HG03521 (cell line): Measurements from ENCODE around the gene PFDN1.

ENCODE experiments used
- ATAC-seq: cut with Tn5 transposase; IDR thresholded peaks from one replicate; pipeline ENCODE4 v1.9.1; 2021; ENCODE audit warnings: mild to moderate bottlenecking, moderate library complexity; ENCODE audit not compliant: unreplicated experiment

PFDN1 gene

DNA sequence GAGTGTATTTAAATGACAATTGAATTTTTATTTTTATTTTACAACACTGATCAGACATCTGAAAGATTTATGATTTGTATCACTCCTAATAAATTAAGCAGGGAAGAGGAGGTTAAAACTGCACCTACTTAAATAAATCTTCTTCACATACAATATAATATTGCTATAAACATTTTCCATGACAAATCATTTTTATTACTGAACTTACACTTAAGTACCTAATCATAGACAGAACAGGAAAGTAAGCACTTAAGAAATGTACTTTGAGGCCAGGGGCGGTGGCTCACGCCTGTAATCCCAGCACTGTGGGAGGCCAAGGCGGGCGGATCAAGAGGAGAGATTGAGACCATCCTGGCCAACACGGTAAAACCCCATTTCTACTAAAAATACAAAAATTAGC, 3.8 kb downstream of the PFDN1 start:
- ATAC-seq = no peak

DNA sequence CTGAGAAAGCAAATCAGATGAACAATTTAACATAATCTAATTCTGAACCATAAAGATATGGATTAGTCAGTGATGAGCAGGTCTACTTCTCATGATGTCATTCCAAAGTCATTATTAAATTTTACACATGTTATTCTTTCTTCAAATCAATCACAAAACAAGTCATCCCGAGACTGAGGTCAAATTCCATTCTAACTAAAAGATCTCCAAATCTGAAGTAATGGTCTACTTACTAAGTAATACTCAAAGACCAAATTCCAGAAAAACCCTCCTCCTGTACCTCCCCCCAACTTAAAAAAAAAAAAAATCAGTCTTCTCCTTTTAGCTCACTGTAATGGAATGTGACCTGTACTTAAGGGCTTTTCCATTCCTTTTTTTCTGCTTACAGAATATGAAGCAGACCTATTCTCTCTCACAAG, 4.7 kb downstream of the PFDN1 start:
- ATAC-seq = no peak

DNA sequence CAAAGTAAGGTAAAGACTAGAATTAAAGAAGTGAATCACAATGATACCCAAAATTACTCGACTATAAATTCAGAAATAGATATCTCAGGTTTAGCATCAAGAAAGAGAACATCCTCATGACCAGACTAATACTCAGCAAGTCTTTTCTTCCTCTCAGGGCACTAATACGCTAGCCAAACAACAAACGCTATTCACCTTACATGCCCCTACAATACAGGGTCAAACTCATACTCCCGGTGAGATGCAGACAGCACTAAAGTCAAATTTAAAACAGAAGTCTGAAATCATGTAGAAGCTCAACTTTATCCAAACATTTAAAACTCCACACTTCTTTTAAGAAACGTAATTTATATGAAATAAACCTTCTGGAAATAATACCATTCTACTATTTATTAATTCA, 5.6 kb downstream of the PFDN1 start:
- no peak for ATAC-seq

DNA sequence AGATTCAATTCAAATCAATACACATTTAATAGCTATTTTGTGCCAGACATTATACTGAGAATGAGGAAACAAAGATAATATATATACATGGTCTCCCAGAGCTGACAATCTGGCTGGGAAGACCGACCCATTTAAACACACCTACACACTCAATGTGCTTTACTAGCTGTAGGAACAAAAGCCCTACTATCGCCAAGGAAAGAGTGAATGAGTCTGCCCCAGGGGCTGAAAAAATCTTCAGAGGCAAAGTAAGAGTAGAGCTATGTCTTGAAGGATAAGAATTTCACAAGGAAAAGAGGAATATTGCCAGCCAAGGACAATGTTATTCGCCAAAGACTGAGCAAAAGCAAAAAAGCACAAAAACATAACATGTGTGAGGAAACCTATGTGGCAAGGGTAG, 6.6 kb downstream of the PFDN1 start:
- ATAC-seq = no peak

DNA sequence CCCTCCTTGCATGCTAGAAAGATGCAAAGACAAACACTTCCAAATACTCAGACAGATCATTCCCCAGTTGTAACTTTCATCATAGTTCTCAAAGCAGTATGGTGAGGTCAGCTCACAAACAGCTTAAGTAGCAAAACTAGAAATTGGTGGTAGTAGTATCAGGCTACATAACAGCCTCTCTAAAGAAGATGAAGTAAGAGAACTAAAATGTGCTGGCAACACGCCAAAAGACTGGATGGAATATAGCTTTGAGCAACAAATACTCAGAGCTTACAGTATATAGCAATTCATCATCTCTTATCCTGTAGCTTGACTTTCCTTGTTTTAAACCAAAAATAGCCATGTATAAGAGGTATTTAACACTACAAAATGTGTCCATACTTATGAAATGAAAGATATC, 7.5 kb downstream of the PFDN1 start:
- no peak for ATAC-seq

DNA sequence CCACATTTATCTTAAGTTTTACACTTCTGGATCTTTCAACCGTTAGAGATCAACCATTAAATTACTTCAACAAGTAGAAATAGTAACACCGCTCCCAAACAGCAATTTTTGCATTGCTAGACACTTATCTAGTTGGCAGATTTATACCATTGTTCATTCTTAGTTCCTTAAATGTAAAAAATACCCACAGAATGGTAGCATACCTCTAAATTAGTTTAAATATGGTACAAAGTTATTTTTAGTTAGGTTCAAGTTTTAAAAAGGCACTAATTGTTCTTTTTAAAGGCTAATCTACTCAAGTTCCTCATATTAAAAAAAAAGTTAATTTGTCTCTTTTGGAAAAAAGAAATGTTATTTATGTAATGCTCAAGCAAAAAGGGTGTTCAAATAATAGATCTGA, 8.1 kb downstream of the PFDN1 start:
- no peak for ATAC-seq

DNA sequence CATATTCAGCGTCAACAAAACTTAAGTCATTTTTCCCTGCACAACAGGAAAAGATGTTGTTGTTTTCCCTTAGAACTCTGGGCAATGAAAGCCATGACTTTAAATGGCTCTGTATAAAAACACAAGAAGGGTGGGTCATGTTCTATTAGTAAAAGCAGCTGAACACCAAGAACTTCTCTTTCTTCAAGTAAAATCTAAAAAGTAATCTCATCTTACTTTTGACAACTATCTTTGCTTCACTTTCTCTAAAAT, 9.1 kb downstream of the PFDN1 start:
- ATAC-seq = no peak

DNA sequence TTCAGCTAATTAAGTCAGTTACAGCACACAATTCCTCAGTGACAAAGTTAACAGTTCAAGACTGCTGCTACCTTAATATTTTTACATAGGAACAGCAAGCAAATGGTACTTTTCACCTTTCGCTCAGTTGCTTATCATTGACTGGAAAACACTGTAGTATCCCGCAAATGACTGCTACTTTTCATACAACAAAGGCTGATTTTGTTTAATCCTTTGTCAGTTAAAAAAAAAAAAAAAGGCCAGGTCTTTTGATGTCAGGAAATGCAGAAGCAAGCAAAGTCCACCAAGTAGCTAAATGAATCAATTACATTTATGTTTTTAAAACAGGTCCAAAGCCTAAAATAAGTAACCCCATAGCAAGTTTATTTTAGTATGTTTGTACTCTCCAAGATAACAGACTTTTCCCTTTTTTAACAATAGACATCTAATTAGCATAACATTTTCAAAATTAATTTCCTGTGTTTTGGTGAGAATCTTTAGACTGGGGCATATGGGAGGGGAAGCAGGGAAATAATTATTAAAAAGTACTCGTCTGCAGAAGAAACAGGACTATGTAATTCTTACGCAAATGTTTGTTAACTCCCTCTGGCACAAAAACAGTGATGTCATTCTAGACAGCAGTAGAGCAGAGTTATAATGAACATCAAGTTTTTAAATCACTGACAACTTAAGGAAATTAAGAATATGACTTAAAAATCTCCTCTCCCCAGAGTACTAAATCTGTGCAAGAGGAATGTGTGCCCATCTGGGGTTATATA, 9.6 kb downstream of the PFDN1 start:
- no peak for ATAC-seq

DNA sequence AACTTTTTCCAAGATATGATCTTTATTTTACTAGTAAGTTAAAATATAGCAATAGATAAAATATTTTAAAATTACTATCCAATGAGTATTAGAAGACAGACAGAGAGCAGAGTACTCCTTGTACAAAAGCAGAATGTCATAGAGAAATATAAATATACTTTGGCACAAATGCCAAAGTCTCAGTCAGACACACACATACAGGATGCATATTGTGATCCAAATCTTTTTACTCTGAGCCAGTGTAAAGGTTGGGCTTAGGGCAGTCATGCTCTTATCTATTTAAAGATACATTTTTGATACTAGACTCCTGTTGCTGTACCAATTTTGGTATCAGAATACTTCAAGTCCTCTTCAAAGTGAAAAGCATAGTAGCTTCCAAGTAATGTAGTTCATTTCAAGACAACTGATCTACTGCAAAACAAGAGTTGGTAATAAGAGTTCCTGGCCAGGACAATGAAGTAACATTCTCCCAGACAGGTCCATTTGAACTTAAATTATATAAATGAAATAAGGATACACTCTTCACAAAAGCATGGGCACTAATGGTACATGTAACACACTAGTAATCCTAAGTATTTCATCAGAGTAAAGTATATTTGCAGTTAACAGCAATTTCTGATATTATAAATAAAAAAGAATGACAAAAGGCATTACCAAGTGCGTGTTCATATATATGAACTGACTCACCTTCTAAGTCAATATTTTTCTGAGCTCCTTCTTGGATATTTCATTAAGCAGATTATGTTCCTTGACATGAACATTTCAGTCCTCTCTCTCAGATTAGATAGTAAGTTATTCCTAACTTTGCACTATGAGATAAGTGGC, 10.5 kb downstream of the PFDN1 start:
- no peak for ATAC-seq

DNA sequence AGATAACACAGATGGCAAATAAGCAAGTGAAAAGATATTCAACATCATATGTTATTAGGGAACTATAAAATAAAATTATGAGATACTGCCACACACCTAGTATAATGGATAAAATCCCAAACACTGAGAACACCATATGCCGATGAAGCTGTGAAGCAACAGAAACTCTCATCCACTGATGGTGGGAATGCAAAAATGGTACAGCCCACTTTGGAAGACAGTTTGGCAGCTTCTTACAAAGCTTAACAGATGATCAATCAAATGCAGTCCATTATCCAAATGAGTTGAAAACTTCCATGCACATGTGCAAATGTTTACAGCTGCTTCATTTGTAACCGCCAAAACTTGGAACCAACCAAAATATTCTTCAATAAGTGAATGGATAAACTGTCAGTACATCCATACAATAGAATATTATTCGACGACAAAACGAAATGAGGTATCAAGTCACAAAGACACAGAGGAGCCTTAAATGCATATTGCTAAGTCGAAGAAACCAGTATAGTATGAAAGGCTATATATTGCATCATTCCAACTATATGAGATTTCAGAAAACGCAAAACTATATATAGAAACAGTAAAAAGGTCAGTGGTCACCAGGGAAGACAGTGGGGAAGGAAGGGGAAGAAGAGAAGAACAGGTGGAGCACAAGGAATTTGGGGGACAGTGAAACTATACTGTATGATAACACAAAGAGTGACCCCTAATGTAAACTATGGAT, 14.9 kb downstream of the PFDN1 start:
- no peak for ATAC-seq

DNA sequence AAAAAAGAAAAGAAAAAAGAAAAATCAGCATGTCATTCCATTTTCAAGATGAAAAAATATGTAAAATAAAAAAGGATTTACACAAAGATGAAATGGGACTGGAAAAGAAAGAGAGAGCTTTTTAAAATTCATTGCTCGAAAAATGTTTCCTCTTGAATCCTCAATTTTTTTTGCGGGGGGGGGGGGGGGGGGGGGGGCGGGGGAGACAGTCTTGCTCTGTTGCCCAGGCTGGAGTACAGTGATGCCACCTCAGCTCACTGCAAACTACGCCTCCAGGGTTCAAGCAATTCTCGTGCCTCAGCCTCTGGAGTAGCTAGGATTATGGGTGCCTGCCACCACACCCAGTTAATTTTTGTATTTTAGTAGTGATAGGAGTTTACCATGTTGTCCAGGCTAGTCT, 16.5 kb downstream of the PFDN1 start:
- ATAC-seq = no peak

DNA sequence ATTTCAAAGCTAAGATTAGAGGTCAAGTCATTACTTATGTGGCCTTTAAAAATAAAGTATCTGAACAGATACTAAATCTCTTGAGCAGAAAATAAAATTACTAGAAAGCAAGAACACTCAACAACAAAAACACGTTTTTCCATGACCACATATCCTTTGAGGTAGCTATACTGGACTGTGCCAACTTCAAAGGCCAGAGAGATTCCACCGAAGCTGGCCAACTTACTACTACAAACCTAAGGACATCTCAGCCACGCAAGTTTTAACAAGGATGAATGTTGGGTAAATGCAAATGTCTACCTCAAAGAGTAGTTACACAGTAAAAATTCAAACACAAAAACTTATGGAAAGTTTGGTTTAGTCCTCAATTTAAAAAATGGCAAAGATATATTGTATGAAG, 18.9 kb downstream of the PFDN1 start:
- no peak for ATAC-seq

DNA sequence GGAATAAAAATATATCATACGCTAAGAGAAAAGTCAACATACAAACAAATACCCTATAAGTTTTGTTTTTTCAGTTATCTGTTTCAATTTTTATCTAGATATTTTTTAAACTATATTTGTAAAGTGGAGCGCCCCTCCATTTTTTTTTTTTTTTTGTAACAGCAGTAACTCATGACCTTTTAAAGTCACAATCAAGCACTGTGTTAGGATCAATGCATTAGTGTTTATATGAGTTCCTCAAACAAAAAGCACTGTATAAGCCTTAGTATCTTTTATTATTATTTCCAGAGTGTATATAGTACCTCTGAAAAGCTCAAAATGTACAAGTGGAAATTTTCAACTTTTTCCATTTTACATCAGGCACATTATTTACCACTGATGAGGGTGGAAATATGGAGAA, 20.6 kb downstream of the PFDN1 start:
- ATAC-seq = no peak

DNA sequence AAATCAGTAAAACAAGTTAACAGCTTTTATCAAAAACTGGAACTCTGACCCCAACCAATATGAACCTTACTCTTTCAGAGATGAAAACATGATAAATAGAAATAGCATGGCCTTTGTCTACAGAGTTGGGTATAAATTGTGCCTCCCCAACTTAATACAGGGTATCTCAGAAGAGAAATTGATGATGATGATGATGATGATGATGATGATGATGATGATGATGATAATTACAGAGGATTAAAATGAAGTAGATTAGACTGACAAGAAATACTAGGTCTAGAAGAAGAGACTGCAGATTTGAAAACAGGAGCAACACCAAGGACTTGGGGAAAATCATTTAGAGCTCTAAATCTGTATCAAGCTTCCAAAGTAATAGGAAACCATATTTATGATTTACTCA, 27.1 kb downstream of the PFDN1 start:
- ATAC-seq = no peak

DNA sequence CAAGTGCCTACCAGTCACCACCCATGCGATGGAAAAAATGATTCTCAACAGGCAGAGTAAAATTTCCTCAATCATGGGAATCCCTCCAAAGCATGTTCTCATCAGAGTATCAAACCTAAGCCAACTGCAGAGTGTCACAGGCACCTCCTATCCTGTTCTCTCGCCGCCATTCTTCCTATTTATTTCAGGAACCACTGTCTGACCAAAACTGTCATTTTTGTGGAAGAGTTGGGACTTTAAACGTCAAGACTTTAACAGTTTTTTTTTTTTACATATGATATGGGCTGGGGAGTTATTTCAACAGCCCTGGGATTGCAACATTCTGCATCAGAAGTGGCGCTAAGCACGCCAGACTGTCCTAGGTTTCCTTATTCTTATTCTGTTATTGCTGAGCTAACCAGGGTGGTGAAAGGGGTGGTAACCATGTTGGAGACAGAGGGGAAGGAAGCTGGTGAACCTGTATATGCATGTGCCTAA, 29.5 kb downstream of the PFDN1 start:
- no peak for ATAC-seq

DNA sequence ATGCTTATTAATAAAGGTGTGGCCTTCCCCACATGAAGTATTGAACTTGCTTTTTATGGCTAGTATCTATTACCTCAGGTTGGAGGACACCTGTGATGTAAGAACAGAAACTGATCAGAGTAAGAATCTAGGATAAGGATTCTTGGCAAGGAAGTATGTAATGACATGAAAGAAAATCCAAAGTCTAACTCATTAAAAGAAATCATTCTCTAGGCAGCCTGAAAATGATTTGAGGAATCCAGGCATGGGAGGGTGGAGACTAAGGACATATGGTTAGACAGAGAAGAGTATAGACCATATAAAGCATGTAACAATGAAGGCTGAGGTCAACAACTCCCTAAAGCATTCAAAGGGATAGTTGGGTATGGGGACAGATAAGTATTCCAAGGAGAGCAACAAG, 32.9 kb downstream of the PFDN1 start:
- ATAC-seq = no peak

DNA sequence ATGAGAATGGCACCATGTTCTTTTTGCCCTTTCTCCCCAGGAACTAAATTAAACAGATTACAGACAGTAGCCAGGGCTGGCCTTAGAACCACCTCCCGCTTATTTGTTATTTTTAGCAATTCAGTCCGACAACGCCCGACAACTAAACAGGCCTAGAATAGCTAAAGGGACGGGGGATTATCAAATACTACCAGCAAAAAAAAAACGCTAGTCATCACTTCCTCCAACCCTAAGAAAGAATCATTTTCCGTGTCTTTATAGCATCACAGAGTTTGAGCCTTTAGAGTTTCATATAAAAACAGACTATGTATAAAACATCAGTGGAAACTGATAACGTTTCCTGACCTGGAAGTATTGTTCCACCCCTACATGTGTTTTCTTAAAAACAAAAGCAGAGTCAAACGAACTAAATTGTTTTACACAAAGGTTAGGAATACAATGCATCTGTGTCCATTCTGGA, 35.3 kb downstream of the PFDN1 start:
- no peak for ATAC-seq

DNA sequence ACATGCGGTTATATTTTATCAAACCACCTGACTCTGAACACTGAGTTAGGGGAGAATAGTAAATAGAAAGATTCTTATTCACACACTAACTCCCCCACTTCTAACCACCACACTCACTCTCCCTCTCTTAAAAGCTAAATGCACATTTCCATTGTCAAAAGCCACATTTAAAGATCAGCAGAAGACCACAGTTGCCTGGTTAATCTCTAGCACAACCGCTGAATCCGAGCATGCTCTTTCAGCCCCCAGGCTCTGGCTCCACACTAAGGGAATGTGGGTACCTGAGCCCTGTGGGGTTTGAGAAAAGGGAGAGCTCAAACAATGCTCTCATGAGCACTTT, 35.7 kb downstream of the PFDN1 start:
- no peak for ATAC-seq

DNA sequence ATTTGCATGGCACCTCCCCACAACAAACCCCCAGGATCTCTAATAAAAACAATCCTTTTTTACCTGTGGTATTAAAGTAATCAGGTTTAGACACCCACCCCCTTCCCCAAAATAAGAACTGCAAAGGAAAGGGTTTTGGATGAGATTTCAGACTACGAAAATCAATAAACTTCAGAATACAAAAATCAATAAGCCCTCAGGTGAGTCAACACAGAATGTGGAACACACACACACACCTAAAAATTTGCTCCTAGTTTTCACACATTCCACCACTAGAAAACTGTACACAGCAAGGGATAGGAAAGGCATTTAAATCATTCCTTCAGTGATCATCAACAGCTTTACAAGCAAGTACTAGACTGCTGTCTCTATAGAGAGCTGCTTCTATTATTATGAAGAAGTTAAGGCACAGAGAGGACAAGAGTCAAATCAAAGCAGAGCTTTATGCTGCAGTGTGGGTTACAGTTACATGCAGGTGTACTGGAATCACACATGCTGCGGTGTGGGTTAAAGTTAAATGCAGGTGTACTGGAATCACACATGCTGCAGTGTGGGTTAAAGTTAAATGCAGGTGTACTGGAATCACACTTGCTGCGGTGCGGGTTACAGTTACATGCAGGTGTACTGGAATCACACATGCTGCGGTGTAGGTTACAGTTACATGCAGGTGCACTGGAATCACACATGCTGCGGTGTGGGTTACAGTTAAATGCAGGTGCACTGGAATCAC, 36.3 kb downstream of the PFDN1 start:
- ATAC-seq = no peak

DNA sequence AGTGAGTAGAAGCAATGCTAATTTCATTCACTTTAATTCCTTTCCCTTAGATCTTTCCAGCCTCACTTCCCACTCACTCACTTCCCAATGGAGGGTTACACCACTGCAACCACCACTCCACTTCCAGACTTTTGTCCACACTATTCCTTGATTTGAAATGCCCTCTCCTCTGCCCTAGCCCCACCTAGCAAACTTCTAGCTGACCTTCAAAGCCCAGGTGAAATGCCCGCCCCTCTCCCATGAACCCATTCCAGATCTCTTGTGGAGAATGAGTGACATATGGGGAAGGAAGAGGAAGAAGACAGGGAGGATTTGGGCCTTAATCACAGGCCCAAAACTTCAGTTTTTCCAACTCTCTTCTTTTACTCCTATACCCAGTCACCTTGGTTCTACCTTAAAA, 37.1 kb downstream of the PFDN1 start:
- ATAC-seq = no peak

DNA sequence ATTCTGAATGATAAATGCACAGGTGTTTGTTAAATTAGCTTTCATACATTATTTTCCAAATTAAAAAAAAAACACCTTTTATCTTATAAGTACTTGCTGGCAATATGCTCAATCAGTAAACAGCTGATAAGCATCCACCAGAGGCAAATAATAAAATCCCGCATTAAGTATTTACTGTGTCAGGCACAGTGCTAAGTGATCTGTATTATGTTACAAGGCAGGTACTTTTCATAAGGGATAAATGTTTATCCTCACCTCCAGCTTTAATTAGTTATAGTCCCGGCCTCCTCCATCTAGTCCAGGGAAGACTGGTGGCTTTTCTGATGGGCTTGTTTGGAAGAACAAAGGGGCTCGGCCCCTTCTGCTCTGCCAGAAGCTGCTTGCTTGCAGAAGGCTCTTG, 40.1 kb downstream of the PFDN1 start:
- no peak for ATAC-seq
